Measurements from ENCODE around the gene AGAP1.

DNA sequence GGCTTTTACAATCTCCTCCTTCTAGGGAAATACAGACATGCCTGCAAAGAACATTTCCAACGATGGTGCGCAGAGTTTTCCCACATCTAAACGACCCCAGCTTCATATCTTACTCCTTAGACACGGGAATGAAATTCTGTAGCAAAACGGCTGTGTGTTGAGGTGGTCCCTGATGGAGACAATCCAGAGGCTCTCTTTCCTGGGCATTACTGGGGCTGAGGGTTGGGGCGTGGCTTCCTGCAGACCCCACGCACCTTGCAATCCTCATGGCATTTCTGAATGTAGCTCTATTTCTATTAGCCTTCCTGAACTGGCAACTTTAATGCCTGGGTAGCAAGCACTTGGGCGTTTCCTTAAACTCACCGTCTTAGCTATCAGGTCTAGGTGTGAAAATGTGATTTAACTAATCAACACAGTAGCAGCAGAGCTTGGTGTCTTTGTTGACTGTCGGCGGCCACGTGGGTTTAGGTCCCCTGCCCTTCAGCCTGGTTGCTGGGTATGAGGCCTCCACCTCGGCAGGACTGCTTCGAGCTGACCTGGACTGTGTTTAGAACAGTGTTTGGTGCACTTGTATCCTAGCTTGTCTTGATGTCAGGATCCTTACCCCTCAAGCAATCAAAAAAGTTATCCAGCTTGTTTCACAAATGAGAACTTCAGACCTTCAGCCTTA is 431.5 kb downstream of the AGAP1 start:
- no peak for TF ChIP-seq POLR2A (IDR thresholded peaks at IDR 0.05)
- TF ChIP-seq, protein P1, sequence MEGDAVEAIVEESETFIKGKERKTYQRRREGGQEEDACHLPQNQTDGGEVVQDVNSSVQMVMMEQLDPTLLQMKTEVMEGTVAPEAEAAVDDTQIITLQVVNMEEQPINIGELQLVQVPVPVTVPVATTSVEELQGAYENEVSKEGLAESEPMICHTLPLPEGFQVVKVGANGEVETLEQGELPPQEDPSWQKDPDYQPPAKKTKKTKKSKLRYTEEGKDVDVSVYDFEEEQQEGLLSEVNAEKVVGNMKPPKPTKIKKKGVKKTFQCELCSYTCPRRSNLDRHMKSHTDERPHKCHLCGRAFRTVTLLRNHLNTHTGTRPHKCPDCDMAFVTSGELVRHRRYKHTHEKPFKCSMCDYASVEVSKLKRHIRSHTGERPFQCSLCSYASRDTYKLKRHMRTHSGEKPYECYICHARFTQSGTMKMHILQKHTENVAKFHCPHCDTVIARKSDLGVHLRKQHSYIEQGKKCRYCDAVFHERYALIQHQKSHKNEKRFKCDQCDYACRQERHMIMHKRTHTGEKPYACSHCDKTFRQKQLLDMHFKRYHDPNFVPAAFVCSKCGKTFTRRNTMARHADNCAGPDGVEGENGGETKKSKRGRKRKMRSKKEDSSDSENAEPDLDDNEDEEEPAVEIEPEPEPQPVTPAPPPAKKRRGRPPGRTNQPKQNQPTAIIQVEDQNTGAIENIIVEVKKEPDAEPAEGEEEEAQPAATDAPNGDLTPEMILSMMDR (IDR thresholded peaks at IDR 0.05), result no peak
